ENCODE measurements around the gene HFE. TPM values are rescaled to one million over a fixed set of nuclear protein-coding genes. Genes with fewer than 3 reads are reported as not detected.

Gene HFE
- total and polyA plus RNA-seq, 2 of the 13 experiments (the other 11 are each of a cell fraction or from before 2014, with no cell fraction given): 3.7 to 6.3 TPM

- TF ChIP-seq MXD1 (CRISPR knock-in tag; IDR thresholded peaks at IDR 0.05) (no peak; the same call in 1 of the 2 replicates), ZNF605 (CRISPR knock-in tag; IDR thresholded peaks at IDR 0.05) (peak; percentile 86), MEF2D (CRISPR knock-in tag; IDR thresholded peaks at IDR 0.05) (peak; percentile 88), ZNF274 (CRISPR knock-in tag; IDR thresholded peaks at IDR 0.05) (peak; percentile 66; the same call in 1 of the 2 replicates), MYC (CRISPR knock-in tag; IDR thresholded peaks at IDR 0.05; ENCODE audit: borderline replicate concordance) (peak; percentile 81), NONO (IDR thresholded peaks at IDR 0.05) (no peak), NONO (CRISPR knock-in tag; conservative IDR thresholded peaks at IDR 0.05) (peak; percentile 94), SKI (IDR thresholded peaks at IDR 0.05; ENCODE audit: partially characterized antibody) (peak; percentile 37), ZC3H13 (CRISPR knock-in tag; IDR thresholded peaks at IDR 0.05) (peak; percentile 99), FOXK2 (IDR thresholded peaks at IDR 0.05) (no peak), ZSCAN25 (CRISPR knock-in tag; IDR thresholded peaks at IDR 0.05) (0 out of 2 replicates have a peak, but pooled peaks have one; percentile 26), MAFK (conservative IDR thresholded peaks at IDR 0.05 in 1 of 2, IDR thresholded peaks at IDR 0.05 in 1 of 2; ENCODE audit: low read length in 2 of 2) (no peak), PPARG (CRISPR knock-in tag; conservative IDR thresholded peaks at IDR 0.05) (peak; percentile 57; the same call in 1 of the 2 replicates), NFAT5 (CRISPR knock-in tag; IDR thresholded peaks at IDR 0.05) (no peak; the same call in 1 of the 2 replicates), GABPA (IDR thresholded peaks at IDR 0.05; ENCODE audit: low read depth, low read length) (no peak), GABPA (CRISPR knock-in tag; IDR thresholded peaks at IDR 0.05; ENCODE audit: low read depth) (0 out of 2 replicates have a peak, but pooled peaks have one; percentile 29), AGO2 (optimal IDR thresholded peaks at IDR 0.05; ENCODE audit: low read depth, low read length) (peak; percentile 100), MATR3 (CRISPR knock-in tag; IDR thresholded peaks at IDR 0.05) (no peak), CERS6 (CRISPR knock-in tag; IDR thresholded peaks at IDR 0.05) (peak; percentile 94), SMARCE1 (IDR thresholded peaks at IDR 0.05; ENCODE audit: borderline replicate concordance) (no peak), ZNF780A (CRISPR knock-in tag; IDR thresholded peaks at IDR 0.05) (peak; percentile 96)
- TF ChIP-seq, protein P1, sequence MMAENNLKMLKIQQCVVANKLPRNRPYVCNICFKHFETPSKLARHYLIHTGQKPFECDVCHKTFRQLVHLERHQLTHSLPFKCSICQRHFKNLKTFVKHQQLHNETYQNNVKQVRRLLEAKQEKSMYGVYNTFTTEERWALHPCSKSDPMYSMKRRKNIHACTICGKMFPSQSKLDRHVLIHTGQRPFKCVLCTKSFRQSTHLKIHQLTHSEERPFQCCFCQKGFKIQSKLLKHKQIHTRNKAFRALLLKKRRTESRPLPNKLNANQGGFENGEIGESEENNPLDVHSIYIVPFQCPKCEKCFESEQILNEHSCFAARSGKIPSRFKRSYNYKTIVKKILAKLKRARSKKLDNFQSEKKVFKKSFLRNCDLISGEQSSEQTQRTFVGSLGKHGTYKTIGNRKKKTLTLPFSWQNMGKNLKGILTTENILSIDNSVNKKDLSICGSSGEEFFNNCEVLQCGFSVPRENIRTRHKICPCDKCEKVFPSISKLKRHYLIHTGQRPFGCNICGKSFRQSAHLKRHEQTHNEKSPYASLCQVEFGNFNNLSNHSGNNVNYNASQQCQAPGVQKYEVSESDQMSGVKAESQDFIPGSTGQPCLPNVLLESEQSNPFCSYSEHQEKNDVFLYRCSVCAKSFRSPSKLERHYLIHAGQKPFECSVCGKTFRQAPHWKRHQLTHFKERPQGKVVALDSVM (CRISPR knock-in tag; IDR thresholded peaks at IDR 0.05): no peak; the same call in 1 of the 2 replicates
Measured at GRCh38 chr6:26055719-26056582, 31.3 kb upstream of the HFE start (continued).
